Measurements from ENCODE around the gene PLA2G15.

PLA2G15 gene

DNA sequence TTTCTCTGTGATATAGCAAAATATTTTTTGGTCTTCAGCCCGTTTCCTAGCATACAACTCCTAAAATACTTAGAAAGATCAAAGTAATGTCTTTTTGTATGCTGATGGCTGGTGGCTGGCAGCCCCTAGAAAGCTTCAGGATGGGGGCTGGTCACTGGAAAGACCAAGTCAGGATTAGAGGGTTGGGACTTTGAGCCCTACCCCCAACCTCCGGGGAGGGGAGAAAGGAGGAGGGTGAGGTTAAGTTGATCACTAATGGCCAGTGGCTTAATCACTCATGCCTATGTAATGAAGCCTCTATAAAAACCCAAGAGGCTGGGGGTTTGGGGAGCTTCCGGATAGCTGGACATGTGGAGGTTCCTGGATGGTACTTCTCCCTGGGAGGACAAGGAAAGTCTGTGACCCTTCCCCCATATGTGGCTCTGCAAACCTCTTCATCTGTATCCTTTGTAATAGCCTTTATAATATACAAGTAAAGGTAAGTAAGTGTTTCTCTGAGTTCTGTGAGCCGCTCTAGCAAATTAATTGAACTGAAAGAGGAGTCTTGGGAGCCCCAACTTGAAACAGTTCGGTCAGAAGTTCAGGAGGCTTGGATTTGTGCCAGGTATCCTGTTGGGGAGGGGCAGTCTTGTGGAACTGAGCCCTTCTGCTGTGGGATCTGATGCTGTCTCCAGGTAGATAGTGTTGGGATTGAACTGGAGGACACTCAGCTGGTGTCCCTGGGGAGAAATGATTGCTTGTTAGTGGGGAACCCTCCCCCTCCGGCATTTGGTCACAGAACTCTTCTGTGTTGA, 22.6 kb downstream of the PLA2G15 start:
- no peak for DNase-seq (ENCODE audit: extremely low read depth, low read depth)
- H3K4me3 ChIP-seq (replicated peaks; ENCODE audit: low read depth, low read length) = no peak overlapping the region
- TF ChIP-seq, protein P1, sequence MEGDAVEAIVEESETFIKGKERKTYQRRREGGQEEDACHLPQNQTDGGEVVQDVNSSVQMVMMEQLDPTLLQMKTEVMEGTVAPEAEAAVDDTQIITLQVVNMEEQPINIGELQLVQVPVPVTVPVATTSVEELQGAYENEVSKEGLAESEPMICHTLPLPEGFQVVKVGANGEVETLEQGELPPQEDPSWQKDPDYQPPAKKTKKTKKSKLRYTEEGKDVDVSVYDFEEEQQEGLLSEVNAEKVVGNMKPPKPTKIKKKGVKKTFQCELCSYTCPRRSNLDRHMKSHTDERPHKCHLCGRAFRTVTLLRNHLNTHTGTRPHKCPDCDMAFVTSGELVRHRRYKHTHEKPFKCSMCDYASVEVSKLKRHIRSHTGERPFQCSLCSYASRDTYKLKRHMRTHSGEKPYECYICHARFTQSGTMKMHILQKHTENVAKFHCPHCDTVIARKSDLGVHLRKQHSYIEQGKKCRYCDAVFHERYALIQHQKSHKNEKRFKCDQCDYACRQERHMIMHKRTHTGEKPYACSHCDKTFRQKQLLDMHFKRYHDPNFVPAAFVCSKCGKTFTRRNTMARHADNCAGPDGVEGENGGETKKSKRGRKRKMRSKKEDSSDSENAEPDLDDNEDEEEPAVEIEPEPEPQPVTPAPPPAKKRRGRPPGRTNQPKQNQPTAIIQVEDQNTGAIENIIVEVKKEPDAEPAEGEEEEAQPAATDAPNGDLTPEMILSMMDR (IDR thresholded peaks at IDR 0.05; ENCODE audit: low read depth, low read length, missing control alignments) = no peak

DNA sequence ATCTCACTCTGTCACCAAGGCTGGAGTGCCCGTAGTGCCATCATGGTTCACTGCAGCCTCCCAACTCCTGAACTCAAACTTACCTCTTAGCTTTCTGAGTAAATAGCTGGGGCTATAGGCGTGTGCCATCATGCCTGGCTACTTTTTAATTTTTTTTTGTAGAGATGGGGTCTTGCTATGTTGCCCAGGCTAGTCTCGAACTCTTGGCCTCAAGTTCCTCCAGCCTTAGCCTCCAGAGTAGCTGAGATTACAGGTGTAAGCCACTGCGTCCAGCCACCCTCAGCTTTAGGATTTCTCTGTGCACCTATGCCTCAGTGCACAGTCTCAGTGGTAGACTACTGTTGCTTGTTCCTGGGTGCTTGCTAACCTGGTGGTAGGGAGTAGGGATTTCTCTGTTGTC, 24.6 kb downstream of the PLA2G15 start:
- no peak for DNase-seq (ENCODE audit: extremely low read depth, low read depth)
- TF ChIP-seq, protein P1 (IDR thresholded peaks at IDR 0.05; ENCODE audit: low read depth, low read length, missing control alignments) = no peak
- H3K4me3 ChIP-seq (replicated peaks; ENCODE audit: low read depth, low read length) = no peak overlapping the region

DNA sequence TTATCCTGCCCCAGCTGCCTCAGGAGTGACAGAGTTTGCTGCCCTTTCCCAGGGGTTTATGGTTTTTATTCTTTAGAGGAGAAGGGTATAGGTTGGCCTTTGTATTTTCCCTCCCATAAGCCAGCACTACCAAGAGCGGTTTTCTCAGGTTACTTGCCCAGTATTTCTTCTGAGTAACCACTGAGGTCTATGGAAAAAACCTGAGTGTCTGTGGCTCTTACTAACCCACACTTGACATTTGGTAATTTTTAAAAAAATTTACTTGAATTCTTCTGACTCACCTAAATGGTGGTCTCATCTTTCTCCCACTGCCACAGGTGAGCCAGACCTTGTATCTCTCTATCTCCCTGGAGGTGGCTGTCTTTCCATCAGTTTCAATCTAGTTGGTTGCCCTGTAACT, 25.2 kb downstream of the PLA2G15 start:
- DNase-seq (ENCODE audit: extremely low read depth, low read depth) = no peak
- no peak overlapping the region for H3K4me3 ChIP-seq (replicated peaks; ENCODE audit: low read depth, low read length)
- TF ChIP-seq, protein P1 (IDR thresholded peaks at IDR 0.05; ENCODE audit: low read depth, low read length, missing control alignments) = no peak

DNA sequence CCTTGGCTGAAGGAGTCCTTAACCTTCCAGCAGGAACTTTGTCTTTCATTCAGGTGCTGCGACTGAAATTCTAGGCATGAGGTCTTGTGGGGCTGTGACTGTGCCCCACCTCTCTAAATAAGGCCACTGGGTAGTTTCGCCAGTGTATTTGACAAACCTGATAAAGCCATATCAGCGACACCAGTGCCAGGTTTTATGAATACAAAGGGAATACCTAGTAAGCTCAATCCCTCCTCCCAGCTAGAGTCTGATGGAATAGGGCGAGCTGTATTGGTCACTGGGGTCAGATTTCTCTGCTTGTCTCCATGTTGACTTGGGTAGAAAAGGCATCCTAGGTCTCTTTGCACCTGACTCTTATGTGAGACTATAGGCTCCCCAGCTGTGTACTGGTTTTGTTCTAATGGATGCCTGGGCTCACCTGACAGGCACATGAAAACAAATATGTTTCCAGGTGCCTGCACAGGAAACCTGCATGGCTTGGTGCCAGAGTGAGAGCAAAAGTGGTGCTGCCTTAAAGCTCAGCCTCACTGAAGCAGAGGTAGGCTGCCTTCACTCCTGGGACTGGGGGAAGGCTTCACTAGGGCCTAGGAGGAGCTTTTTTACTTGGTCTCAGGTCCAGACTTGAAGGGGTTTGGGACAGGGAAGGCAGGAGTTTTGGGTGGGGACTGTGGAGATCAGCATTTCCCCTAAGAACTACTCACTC, 27.5 kb downstream of the PLA2G15 start:
- H3K4me3 ChIP-seq (replicated peaks; ENCODE audit: low read depth, low read length) = no peak overlapping the region
- no peak for DNase-seq (ENCODE audit: extremely low read depth, low read depth)
- TF ChIP-seq, protein P1 (IDR thresholded peaks at IDR 0.05; ENCODE audit: low read depth, low read length, missing control alignments) = no peak

DNA sequence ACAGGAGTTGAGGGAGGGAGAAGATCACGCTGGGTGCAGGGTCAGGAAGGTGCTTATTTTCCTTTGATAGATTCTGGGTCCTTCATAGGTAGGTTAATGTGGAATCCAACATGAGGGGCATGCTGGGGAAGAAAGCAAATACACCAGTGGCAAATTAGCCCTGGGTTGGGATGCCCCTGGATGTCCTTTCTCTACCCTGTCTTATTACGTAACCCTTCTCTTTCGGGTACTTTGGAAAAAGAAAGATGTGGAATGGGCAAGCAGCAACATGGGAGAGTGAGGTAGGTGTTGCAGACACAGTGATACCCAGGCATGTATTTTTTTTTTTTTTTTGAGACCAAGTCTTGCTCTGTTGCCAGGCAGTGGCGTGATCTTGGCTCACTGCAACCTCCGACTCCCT, 28.3 kb downstream of the PLA2G15 start:
- TF ChIP-seq, protein P1 (IDR thresholded peaks at IDR 0.05; ENCODE audit: low read depth, low read length, missing control alignments) = no peak
- no peak overlapping the region for H3K4me3 ChIP-seq (replicated peaks; ENCODE audit: low read depth, low read length)
- no peak for DNase-seq (ENCODE audit: extremely low read depth, low read depth)

DNA sequence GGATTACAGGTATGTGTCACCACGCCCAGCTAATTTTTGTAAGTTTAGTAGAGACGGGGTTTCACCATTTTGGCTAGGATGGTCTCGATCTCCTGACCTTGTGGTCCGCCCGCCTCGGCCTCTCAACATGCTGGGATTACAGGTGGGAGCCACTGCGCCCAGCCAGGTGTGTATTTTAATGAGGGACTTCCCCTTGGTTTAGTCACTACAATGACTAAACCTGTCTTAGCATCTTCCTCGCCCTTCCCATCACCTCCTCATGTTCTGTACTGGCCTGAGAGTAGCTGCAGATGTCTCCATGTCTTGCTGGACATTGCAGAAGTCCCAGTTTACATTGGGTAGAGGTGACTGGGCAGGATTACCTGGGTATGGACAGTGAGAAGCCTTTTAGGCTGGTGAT, 28.7 kb downstream of the PLA2G15 start:
- DNase-seq (ENCODE audit: extremely low read depth, low read depth) = no peak
- TF ChIP-seq, protein P1 (IDR thresholded peaks at IDR 0.05; ENCODE audit: low read depth, low read length, missing control alignments) = no peak
- no peak overlapping the region for H3K4me3 ChIP-seq (replicated peaks; ENCODE audit: low read depth, low read length)

Data from HFF-Myc (cell line).